GM12864 (cell line): ENCODE measurements around the gene PLGRKT.
"Not testable (repeated sequence)": the region's sequence is repeated elsewhere in the genome, so short reads cannot be mapped to it uniquely, and the experiment has no call there.

Experiments
- DNase-seq: peaks from one replicate; pipeline ENCODE4 v3.0.0-alpha.2; 2011; ENCODE audit warnings: low read depth
- H3K4me3 ChIP-seq: 2 replicates; pipeline ENCODE4 v1.5.1; 2011; ENCODE audit warnings: mild to moderate bottlenecking, low read depth, low read length, control low read depth
- TF ChIP-seq, protein P1 (sequence below): IDR thresholded peaks from 2 replicates; pipeline ENCODE4 v1.5.1; 2011; ENCODE audit warnings: low read depth, mild to moderate bottlenecking, moderate library complexity, low read length, control low read depth, inconsistent platforms; ENCODE audit errors: missing control alignments

The PLGRKT gene

DNA sequence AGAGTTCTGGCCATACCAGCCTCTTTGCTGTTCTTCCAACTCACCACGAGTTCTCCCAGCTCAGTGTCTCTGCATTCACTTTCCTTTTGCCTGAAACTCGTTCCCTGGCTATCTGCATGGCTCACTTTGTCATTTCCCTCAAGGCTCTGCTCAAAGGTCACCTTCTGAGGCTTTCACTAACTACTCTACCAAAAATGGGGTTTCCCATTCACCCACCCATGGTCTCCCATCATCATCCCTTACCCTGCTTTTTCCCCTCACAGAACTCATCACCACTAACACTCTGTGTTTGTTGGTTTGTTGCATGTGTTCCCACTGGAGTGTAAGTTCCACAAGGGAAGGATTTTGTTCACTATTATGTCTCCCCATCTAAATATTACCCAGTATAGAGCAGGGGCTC, 16.6 kb downstream of the PLGRKT start:
- TF ChIP-seq, protein P1, sequence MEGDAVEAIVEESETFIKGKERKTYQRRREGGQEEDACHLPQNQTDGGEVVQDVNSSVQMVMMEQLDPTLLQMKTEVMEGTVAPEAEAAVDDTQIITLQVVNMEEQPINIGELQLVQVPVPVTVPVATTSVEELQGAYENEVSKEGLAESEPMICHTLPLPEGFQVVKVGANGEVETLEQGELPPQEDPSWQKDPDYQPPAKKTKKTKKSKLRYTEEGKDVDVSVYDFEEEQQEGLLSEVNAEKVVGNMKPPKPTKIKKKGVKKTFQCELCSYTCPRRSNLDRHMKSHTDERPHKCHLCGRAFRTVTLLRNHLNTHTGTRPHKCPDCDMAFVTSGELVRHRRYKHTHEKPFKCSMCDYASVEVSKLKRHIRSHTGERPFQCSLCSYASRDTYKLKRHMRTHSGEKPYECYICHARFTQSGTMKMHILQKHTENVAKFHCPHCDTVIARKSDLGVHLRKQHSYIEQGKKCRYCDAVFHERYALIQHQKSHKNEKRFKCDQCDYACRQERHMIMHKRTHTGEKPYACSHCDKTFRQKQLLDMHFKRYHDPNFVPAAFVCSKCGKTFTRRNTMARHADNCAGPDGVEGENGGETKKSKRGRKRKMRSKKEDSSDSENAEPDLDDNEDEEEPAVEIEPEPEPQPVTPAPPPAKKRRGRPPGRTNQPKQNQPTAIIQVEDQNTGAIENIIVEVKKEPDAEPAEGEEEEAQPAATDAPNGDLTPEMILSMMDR, result no peak
- no peak overlapping the region for H3K4me3 ChIP-seq
- no peak for DNase-seq

DNA sequence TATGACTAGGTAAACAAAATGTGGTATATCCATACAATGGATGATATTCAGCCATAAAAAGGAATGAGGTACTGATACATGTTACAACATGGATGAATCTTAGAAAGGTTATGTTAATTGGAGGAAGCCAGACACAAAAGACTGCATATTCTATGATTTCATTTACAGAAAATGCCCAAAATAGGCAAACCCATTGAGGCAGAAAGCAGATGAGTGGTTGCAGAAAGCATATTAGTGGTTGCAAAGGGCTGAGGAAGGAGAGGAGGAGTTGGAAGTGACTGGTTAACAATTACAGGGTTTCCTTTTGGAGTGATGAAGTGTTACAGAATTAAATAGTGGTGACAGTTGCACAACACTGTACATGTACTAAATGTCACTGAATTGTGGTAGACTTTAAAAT, 17.7 kb downstream of the PLGRKT start:
- TF ChIP-seq, protein P1, result no peak
- no peak overlapping the region for H3K4me3 ChIP-seq
- DNase-seq, result no peak

DNA sequence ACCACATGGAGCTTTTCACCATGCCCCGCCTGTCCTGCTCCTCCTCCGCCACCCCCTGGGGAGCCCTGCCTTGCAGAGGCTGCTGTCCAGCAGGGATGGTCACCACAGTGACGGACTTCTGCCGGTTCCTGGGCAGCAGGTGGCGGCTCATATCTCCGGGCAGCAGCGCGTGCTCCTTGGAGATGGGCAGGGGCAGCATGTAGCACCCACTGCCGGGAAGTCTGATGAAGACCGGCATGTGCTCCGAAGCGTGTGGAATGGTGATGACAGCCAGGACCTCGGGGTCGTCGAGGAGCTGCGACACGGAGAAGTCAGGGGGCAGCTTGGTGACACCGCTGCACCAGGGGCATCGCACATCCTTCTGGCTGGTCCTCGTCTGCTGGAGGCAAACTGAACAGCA, 19.2 kb downstream of the PLGRKT start:
- TF ChIP-seq, protein P1, result no peak
- H3K4me3 ChIP-seq, result no peak overlapping the region
- no peak for DNase-seq

DNA sequence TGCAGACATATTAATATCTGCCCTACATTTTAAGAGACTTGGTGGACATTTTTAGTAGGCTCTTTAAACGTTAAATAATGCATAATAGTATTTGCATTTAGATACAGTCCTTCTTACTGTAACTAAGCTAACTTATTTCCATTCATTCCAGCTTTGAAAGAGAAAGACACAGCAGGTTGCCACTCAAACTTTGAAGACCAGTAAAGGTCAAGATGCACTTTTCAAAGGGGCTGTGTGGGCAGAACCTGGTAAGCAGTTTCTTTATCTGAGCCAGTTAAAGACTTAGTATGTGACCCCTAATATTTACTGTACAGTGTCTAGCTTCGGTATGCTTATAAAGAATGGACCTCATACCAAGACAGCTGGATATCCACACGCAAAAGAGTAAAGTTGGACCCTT, 20.8 kb downstream of the PLGRKT start:
- no peak for DNase-seq
- no peak overlapping the region for H3K4me3 ChIP-seq
- TF ChIP-seq, protein P1, result no peak

DNA sequence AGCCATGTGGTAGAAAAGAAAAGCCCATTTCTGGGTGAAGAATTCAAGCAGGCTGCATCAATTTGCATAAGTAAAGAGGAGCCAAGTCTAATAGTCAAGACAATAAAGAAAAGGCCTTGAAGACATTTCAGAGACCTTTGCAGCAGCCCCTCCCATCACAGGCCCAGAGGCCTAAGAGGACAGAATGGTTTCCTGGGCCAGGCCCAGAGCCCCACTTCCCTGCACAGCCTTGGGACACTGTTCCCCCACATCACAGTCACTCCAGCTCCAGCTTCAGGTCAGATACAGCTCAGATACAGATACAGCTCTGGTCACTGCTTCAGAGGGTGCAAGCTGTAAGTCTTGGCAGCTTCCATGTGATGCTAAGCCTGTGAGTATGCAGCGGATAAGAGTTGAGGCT, 29.1 kb downstream of the PLGRKT start:
- TF ChIP-seq, protein P1, result no peak
- DNase-seq, result no peak
- H3K4me3 ChIP-seq, result no peak overlapping the region

DNA sequence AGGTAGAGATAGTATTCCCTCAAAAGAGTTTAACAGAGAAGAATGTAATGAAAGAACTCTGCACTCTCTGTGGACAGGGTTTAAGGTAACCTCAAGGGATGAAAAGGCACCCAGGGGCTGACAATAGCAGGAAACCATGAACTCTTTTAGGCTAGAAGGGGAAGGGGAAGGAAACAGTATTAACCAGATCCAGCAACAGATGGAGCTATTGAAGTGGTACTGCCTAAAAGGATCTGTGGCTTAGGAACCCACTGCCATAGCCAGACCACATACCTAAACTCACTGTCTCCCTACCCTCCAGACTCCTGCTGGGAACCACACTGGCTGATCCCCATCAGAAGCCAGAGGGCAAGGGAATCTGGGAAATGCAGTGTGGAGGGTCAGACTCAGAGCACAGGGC, 35.5 kb downstream of the PLGRKT start:
- DNase-seq, result no peak
- no peak overlapping the region for H3K4me3 ChIP-seq
- TF ChIP-seq, protein P1, result no peak

DNA sequence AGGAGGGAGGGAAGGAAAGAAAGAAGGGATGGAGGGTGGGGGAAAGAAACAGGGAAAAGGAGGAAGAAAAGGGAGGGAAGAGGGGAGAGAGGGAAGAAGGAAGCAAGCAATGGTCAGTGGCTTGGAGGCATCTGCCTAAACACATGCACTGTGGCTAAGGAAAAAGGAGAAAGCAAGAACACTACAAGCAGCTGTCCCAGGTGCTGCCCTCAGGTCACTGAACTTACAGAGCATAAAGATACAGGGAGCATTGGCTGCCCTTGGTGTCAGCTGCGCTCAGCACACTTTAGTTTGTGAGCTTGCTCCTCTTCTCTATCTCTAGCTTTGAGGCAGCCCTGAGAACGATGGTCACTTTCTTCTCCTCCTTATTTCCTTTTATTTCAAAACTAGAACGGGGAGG, 40.2 kb downstream of the PLGRKT start:
- not testable (repeated sequence) for DNase-seq, H3K4me3 ChIP-seq

DNA sequence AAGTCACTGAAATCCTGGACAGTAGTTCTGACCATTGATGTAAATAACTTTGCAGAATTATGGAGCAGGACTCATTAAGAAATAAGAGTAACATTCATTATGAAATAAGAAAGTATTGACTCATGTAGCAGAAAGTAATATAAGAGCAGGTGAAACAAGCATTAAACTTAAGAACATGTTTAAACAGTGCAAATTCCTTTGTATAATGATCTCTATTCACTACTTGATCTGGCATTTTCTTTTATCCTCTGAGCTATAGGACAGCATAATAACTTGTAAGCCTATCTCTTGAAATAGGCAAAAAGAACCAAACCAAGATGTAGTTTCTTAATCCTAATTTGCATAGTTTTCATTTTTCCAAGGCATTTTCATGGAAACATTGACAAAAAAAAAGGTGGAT, 42.3 kb downstream of the PLGRKT start:
- no peak overlapping the region for H3K4me3 ChIP-seq
- DNase-seq, result no peak
- TF ChIP-seq, protein P1, result no peak

DNA sequence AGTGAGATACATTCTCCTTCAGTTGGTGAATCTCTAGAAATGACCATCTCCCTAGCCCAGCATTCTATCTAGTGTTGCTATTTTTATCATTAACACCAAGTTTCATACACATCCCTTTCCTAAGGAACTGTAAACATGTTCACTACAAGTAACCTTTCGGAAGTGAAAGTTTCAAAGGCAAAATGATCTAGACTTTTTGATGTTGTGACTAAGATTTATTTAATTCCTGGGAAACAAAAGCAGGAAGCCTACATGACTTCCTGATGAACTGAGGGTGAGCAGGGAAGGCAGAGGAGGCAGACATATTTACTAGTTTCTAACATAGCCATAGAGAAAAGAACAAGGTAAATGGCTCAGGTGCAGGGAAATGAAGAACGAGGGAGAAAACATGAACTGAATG, 43.7 kb downstream of the PLGRKT start:
- not testable (repeated sequence) for DNase-seq, H3K4me3 ChIP-seq
